A673 (cell line): ENCODE results near the gene MYO15B. TPM values are rescaled to one million over a fixed set of nuclear protein-coding genes. Genes with fewer than 3 reads are reported as not detected.

ENCODE experiments used
- BruUV-seq: library from RNA; stranded (reverse); fragments of 400-500 nt; replicated peaks from 2 replicates; lab custom pipeline; 2021; lab: Mats Ljungman, UMichigan
- CTCF ChIA-PET: fragments of 300-600 bp; sonication (Branson Sonifier 250); formaldehyde crosslinking; loops from one replicate; lab custom pipeline; 2022; ENCODE audit warnings: antibody characterized with exemption; lab: Charles Lee
- POLR2A ChIA-PET: fragments of 300-600 bp; sonication (Branson Sonifier 250); formaldehyde crosslinking; loops from one replicate; lab custom pipeline; 2022; ENCODE audit warnings: antibody characterized with exemption; ENCODE audit not compliant: low non-redundant PET; lab: Charles Lee
- DNase-seq: peaks from one replicate; pipeline ENCODE4 v3.0.0-alpha.2; 2015; ENCODE audit warnings: low spot score
- H3K27ac ChIP-seq: fragments of 200-600 bp; sonication (generic); 2 replicates; pipeline ENCODE4 v1.5.1; 2016; ENCODE audit warnings: mixed run types, low read depth, mild to moderate bottlenecking, mixed read lengths, antibody characterized with exemption, low read length; ENCODE audit not compliant: poor library complexity, severe bottlenecking
- H3K27me3 ChIP-seq: fragments of 200-600 bp; sonication (generic); replicated peaks from 2 replicates; pipeline ENCODE4 v1.6.1; 2017; ENCODE audit warnings: mixed run types, low read depth, mild to moderate bottlenecking, mixed read lengths, antibody characterized with exemption, low read length; ENCODE audit not compliant: insufficient read depth, poor library complexity
- H3K36me3 ChIP-seq: fragments of 200-600 bp; sonication (generic); 2 replicates; pipeline ENCODE4 v1.6.1; 2016; ENCODE audit warnings: mixed run types, mild to moderate bottlenecking, mixed read lengths, antibody characterized with exemption, low read length; ENCODE audit not compliant: insufficient read depth, poor library complexity, severe bottlenecking
- H3K4me1 ChIP-seq: fragments of 200-600 bp; sonication (generic); 2 replicates; pipeline ENCODE4 v1.6.1; 2017; ENCODE audit warnings: mixed run types, mild to moderate bottlenecking, mixed read lengths, antibody characterized with exemption, low read length; ENCODE audit not compliant: insufficient read depth, poor library complexity, severe bottlenecking
- H3K4me3 ChIP-seq: fragments of 200-600 bp; sonication (generic); 2 replicates; pipeline ENCODE4 v1.5.1; 2016; ENCODE audit warnings: low read depth, mixed run types, mild to moderate bottlenecking, mixed read lengths, low read length; ENCODE audit not compliant: poor library complexity, severe bottlenecking
- H3K9me3 ChIP-seq: fragments of 200-600 bp; sonication (generic); 2 replicates; pipeline ENCODE4 v1.6.1; 2016; ENCODE audit warnings: mixed run types, low read depth, mild to moderate bottlenecking, mixed read lengths, antibody characterized with exemption, low read length; ENCODE audit not compliant: poor library complexity, severe bottlenecking
- CTCF ChIP-seq: fragments of 300-800, 200-600 bp; sonication (generic); conservative IDR thresholded peaks from 2 replicates; pipeline ENCODE4 v1.5.1; 2017; ENCODE audit warnings: low read depth, mild to moderate bottlenecking, antibody characterized with exemption, low read length, moderate library complexity, mixed read lengths
- EZH2 ChIP-seq: fragments of 200-600 bp; sonication (generic); IDR thresholded peaks from 2 replicates; pipeline ENCODE4 v1.6.1; 2017; ENCODE audit warnings: borderline replicate concordance, low read depth, mild to moderate bottlenecking, mixed read lengths, antibody characterized with exemption, low read length; ENCODE audit not compliant: poor library complexity, severe bottlenecking
- intact Hi-C: fragments of 100-400 bp; cut with micrococcal nuclease; formaldehyde crosslinking; loops from one replicate; pipeline ENCODE4 v1.10.0; 2022; ENCODE audit not compliant: unreplicated experiment
- total RNA-seq: library from RNA; stranded (reverse); gene quantifications from 2 replicates; pipeline ENCODE4 v1.2.3, GENCODE V29; 2021

Gene MYO15B
- total RNA-seq, 1 experiment from 2014 or later = 9.3 TPM

- BruUV-seq = no TSS peak
- Histone ChIP-seq H3K27me3 (no peaks in the 10 kb centered on the region), H3K9me3 (no peaks in the 10 kb centered on the region), H3K4me1 (peaks cover 14% of the 10 kb centered on the region), H3K27ac (no peak overlapping the region), H3K36me3 (no peaks in the 10 kb centered on the region), H3K4me3 (no peak overlapping the region)
- CTCF ChIA-PET = interaction anchor here (0.5 to 2.9 kb wide), 15 partner anchors 11 to 272 kb away, joined by 3 to 95 read pairs (median 4); partner anchors contain the start of genes RECQL5, SAP30BP and TMEM94
- TF ChIP-seq EZH2 = no peak
- TF ChIP-seq CTCF = no peak
- POLR2A ChIA-PET = no interaction called here
- DNase-seq = no peak
- intact Hi-C loops = no loop called here
These were observed 46.8 kb downstream of the MYO15B start for GRCh38 chr17:75634376-75634740.

- BruUV-seq = no TSS peak
- H3K4me1 ChIP-seq = peaks cover 14% of the 10 kb centered on the region
- no peak for TF ChIP-seq CTCF
- TF ChIP-seq EZH2 = no peak
- H3K27ac ChIP-seq = no peak overlapping the region
- no peak overlapping the region for H3K4me3 ChIP-seq
- no peaks in the 10 kb centered on the region for H3K27me3 ChIP-seq
- intact Hi-C loops = no loop called here
- no peaks in the 10 kb centered on the region for H3K9me3 ChIP-seq
- ChIA-PET CTCF (interaction anchor here (0.5 to 2.9 kb wide), 3 partner anchors 26 to 115 kb away, joined by 3 to 95 read pairs (median 41); no protein-coding TSS in a partner anchor), POLR2A (no interaction called here)
- no peaks in the 10 kb centered on the region for H3K36me3 ChIP-seq
- no peak for DNase-seq
These were observed 47.4 kb downstream of the MYO15B start for GRCh38 chr17:75634754-75635609.

GRCh38 chr17:75635610-75636202 is 48.1 kb downstream of the MYO15B start:
- BruUV-seq = no TSS peak
- Histone ChIP-seq H3K27ac (no peak overlapping the region), H3K27me3 (no peaks in the 10 kb centered on the region), H3K36me3 (no peaks in the 10 kb centered on the region), H3K9me3 (no peaks in the 10 kb centered on the region), H3K4me3 (no peak overlapping the region), H3K4me1 (peaks cover 14% of the 10 kb centered on the region)
- no peak for DNase-seq
- POLR2A ChIA-PET = interaction anchor here (0.5 kb wide), 1 partner anchor 87 kb away, joined by 4 read pairs; no protein-coding TSS in a partner anchor
- intact Hi-C loops = no loop called here
- CTCF ChIA-PET = no interaction called here
- TF ChIP-seq CTCF (no peak), EZH2 (no peak)
